IPS-18a (cell line): ENCODE data around the gene USP12.
"Not testable (repeated sequence)": the region's sequence is repeated elsewhere in the genome, so short reads cannot be mapped to it uniquely, and the experiment has no call there.

Experiments used
- H3K27ac ChIP-seq: one replicate; pipeline ENCODE4 v1.5.1; 2013; ENCODE audit warnings: low read length
- H3K27me3 ChIP-seq: one replicate; pipeline ENCODE4 v1.6.1; 2013; ENCODE audit warnings: mild to moderate bottlenecking, low read length; ENCODE audit not compliant: control insufficient read depth, insufficient read depth
- H3K36me3 ChIP-seq: one replicate; pipeline ENCODE4 v1.6.1; 2013; ENCODE audit warnings: low read depth, low read length; ENCODE audit not compliant: control insufficient read depth
- H3K4me1 ChIP-seq: one replicate; pipeline ENCODE4 v1.6.1; 2013; ENCODE audit warnings: low read depth, low read length; ENCODE audit not compliant: control insufficient read depth
- H3K4me3 ChIP-seq: one replicate; pipeline ENCODE4 v1.5.1; 2013; ENCODE audit warnings: low read length
- H3K9ac ChIP-seq: one replicate; pipeline ENCODE4 v1.6.1; 2013; ENCODE audit warnings: mild to moderate bottlenecking, low read length, moderate library complexity
- H3K9me3 ChIP-seq: one replicate; pipeline ENCODE4 v1.6.1; 2013; ENCODE audit warnings: low read depth, low read length; ENCODE audit not compliant: control insufficient read depth

Gene USP12

GRCh38 chr13:27083183-27083582 lies 88.4 kb downstream of the USP12 start:
- no peak overlapping the region for H3K4me3 ChIP-seq
- H3K27me3 ChIP-seq, result no peaks in the 10 kb centered on the region
- H3K9ac ChIP-seq, result no peak overlapping the region
- H3K27ac ChIP-seq, result no peak overlapping the region
- H3K4me1 ChIP-seq, result peaks cover 3% of the 10 kb centered on the region
- no peaks in the 10 kb centered on the region for H3K9me3 ChIP-seq
- peaks cover 18% of the 10 kb centered on the region for H3K36me3 ChIP-seq

- Histone ChIP-seq H3K4me1 (peaks cover 3% of the 10 kb centered on the region), H3K4me3 (no peak overlapping the region), H3K27ac (no peak overlapping the region), H3K36me3 (peaks cover 18% of the 10 kb centered on the region), H3K9me3 (no peaks in the 10 kb centered on the region), H3K9ac (no peak overlapping the region), H3K27me3 (no peaks in the 10 kb centered on the region)
Observed at GRCh38 chr13:27081893-27082679, 89.5 kb downstream of the USP12 start.

GRCh38 chr13:27080018-27080948 lies 91.3 kb downstream of the USP12 start:
- Histone ChIP-seq H3K9me3 (no peaks in the 10 kb centered on the region), H3K9ac (no peak overlapping the region), H3K27me3 (no peaks in the 10 kb centered on the region), H3K4me3 (no peak overlapping the region), H3K27ac (no peak overlapping the region), H3K4me1 (peaks cover 3% of the 10 kb centered on the region), H3K36me3 (peaks cover 13% of the 10 kb centered on the region)

- peaks cover 14% of the 10 kb centered on the region for H3K36me3 ChIP-seq
- H3K9ac ChIP-seq, result no peak overlapping the region
- no peaks in the 10 kb centered on the region for H3K27me3 ChIP-seq
- H3K4me1 ChIP-seq, result peaks cover 3% of the 10 kb centered on the region
- H3K4me3 ChIP-seq, result no peak overlapping the region
- H3K9me3 ChIP-seq, result no peaks in the 10 kb centered on the region
- H3K27ac ChIP-seq, result no peak overlapping the region
Observed at GRCh38 chr13:27079421-27079958, 92.1 kb downstream of the USP12 start.

- H3K36me3 ChIP-seq, result peaks cover 10% of the 10 kb centered on the region
- no peaks in the 10 kb centered on the region for H3K9me3 ChIP-seq
- no peaks in the 10 kb centered on the region for H3K27me3 ChIP-seq
- H3K4me3 ChIP-seq, result no peak overlapping the region
- H3K27ac ChIP-seq, result no peak overlapping the region
- H3K9ac ChIP-seq, result no peak overlapping the region
- peaks cover 8% of the 10 kb centered on the region for H3K4me1 ChIP-seq
Observed at GRCh38 chr13:27077451-27077850, 94.2 kb downstream of the USP12 start.

GRCh38 chr13:27076421-27076820 lies 95.2 kb downstream of the USP12 start:
- Histone ChIP-seq H3K36me3 (peaks cover 10% of the 10 kb centered on the region), H3K4me3 (no peak overlapping the region), H3K4me1 (peaks cover 8% of the 10 kb centered on the region), H3K27ac (no peak overlapping the region), H3K9me3 (no peaks in the 10 kb centered on the region), H3K9ac (no peak overlapping the region), H3K27me3 (no peaks in the 10 kb centered on the region)

GRCh38 chr13:27073186-27073585 lies 98.4 kb downstream of the USP12 start:
- H3K4me3 ChIP-seq, result no peak overlapping the region
- no peaks in the 10 kb centered on the region for H3K27me3 ChIP-seq
- peaks cover 5% of the 10 kb centered on the region for H3K4me1 ChIP-seq
- peaks cover 8% of the 10 kb centered on the region for H3K36me3 ChIP-seq
- no peak overlapping the region for H3K9ac ChIP-seq
- H3K9me3 ChIP-seq, result no peaks in the 10 kb centered on the region
- H3K27ac ChIP-seq, result no peak overlapping the region

GRCh38 chr13:27066123-27066522 lies 105.5 kb downstream of the USP12 start:
- not testable (repeated sequence) for H3K9ac ChIP-seq, H3K27ac ChIP-seq, H3K4me3 ChIP-seq, H3K36me3 ChIP-seq, H3K27me3 ChIP-seq, H3K9me3 ChIP-seq, H3K4me1 ChIP-seq

GRCh38 chr13:27065582-27065981 lies 106.0 kb downstream of the USP12 start:
- H3K9me3 ChIP-seq, result no peaks in the 10 kb centered on the region
- H3K4me1 ChIP-seq, result no peaks in the 10 kb centered on the region
- H3K36me3 ChIP-seq, result peaks cover 5% of the 10 kb centered on the region
- no peak overlapping the region for H3K9ac ChIP-seq
- H3K27ac ChIP-seq, result no peak overlapping the region
- H3K4me3 ChIP-seq, result no peak overlapping the region
- no peaks in the 10 kb centered on the region for H3K27me3 ChIP-seq

- H3K4me3 ChIP-seq, result no peak overlapping the region
- H3K27me3 ChIP-seq, result no peaks in the 10 kb centered on the region
- no peaks in the 10 kb centered on the region for H3K4me1 ChIP-seq
- H3K36me3 ChIP-seq, result peaks cover 5% of the 10 kb centered on the region
- no peak overlapping the region for H3K27ac ChIP-seq
- no peak overlapping the region for H3K9ac ChIP-seq
- no peaks in the 10 kb centered on the region for H3K9me3 ChIP-seq
Observed at GRCh38 chr13:27064252-27064995, 107.2 kb downstream of the USP12 start.

GRCh38 chr13:27057817-27058216 lies 113.8 kb downstream of the USP12 start:
- Histone ChIP-seq H3K4me3 (no peak overlapping the region), H3K36me3 (no peaks in the 10 kb centered on the region), H3K9me3 (no peaks in the 10 kb centered on the region), H3K4me1 (no peaks in the 10 kb centered on the region), H3K9ac (no peak overlapping the region), H3K27ac (no peak overlapping the region), H3K27me3 (no peaks in the 10 kb centered on the region)
